Measurements from ENCODE around the gene POT1. TPM values are rescaled to one million over a fixed set of nuclear protein-coding genes. Genes with fewer than 3 reads are reported as not detected.

Gene POT1
- total and polyA plus RNA-seq, 2 experiments from 2014 or later: 12.0 to 40.4 TPM

GRCh38 chr7:124919841-124920240 lies 9.8 kb downstream of the POT1 start:
- H2AFZ ChIP-seq: no peak overlapping the region
- H4K20me1 ChIP-seq (replicated peaks; ENCODE audit: insufficient read depth): 0 out of 2 replicates have a peak, but pooled peaks cover 2% of the 10 kb centered on the region
- H3K27ac ChIP-seq (ENCODE audit: low read depth): no peak overlapping the region
- H3K9me3 Mint-ChIP-seq: no peaks in the 10 kb centered on the region
- DNase-seq (ENCODE audit: low spot score) (no peak), ATAC-seq (no peak)
- no peak overlapping the region for H3K4me3 Mint-ChIP-seq
- no peak overlapping the region for H3K27ac Mint-ChIP-seq
- no peaks in the 10 kb centered on the region; the same call in 2 of the 3 replicates for H3K36me3 Mint-ChIP-seq (ENCODE audit: low read depth)
- peaks cover 81% of the 10 kb centered on the region for H3K79me2 ChIP-seq (replicated peaks; ENCODE audit: insufficient read depth)
- H3F3A ChIP-seq (replicated peaks; ENCODE audit: low read depth): no peaks in the 10 kb centered on the region
- H3K27me3 ChIP-seq (ENCODE audit: insufficient read depth): no peaks in the 10 kb centered on the region
- no peaks in the 10 kb centered on the region for H3K36me3 ChIP-seq (ENCODE audit: insufficient read depth)
- no peaks in the 10 kb centered on the region for H3K9me2 ChIP-seq (ENCODE audit: insufficient read depth)
- peaks cover 2% of the 10 kb centered on the region; the same call in 2 of the 3 replicates for H3K4me1 Mint-ChIP-seq
- H3K4me1 ChIP-seq (ENCODE audit: insufficient read depth): no peaks in the 10 kb centered on the region
- no peak overlapping the region for H3K4me3 ChIP-seq
- TF ChIP-seq, protein P1, sequence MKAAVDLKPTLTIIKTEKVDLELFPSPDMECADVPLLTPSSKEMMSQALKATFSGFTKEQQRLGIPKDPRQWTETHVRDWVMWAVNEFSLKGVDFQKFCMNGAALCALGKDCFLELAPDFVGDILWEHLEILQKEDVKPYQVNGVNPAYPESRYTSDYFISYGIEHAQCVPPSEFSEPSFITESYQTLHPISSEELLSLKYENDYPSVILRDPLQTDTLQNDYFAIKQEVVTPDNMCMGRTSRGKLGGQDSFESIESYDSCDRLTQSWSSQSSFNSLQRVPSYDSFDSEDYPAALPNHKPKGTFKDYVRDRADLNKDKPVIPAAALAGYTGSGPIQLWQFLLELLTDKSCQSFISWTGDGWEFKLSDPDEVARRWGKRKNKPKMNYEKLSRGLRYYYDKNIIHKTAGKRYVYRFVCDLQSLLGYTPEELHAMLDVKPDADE (IDR thresholded peaks at IDR 0.05): no peak
- TF ChIP-seq CREB1 (CRISPR knock-in tag; IDR thresholded peaks at IDR 0.05; ENCODE audit: low read depth) (no peak), POLR2AphosphoS5 (IDR thresholded peaks at IDR 0.05; ENCODE audit: low read depth) (no peak), NANOG (IDR thresholded peaks at IDR 0.05; ENCODE audit: borderline replicate concordance) (no peak), EZH2phosphoT487 (IDR thresholded peaks at IDR 0.05; ENCODE audit: unreplicated experiment) (no peak), REST (IDR thresholded peaks at IDR 0.05; ENCODE audit: unreplicated experiment) (no peak), JUNB (IDR thresholded peaks at IDR 0.05; ENCODE audit: unreplicated experiment) (no peak)
- no peaks in the 10 kb centered on the region for H3K27me3 Mint-ChIP-seq (ENCODE audit: insufficient read depth, low read depth, poor library complexity)
- H3K4me2 ChIP-seq: no peak overlapping the region

GRCh38 chr7:124918662-124919061 lies 11.0 kb downstream of the POT1 start:
- Histone ChIP-seq H3K27ac (ENCODE audit: low read depth) (no peak overlapping the region), H3K4me2 (no peak overlapping the region), H4K20me1 (replicated peaks; ENCODE audit: insufficient read depth) (0 out of 2 replicates have a peak, but pooled peaks cover 2% of the 10 kb centered on the region), H3K4me1 (ENCODE audit: insufficient read depth) (no peaks in the 10 kb centered on the region), H3K36me3 (ENCODE audit: insufficient read depth) (no peaks in the 10 kb centered on the region), H2AFZ (no peak overlapping the region), H3F3A (replicated peaks; ENCODE audit: low read depth) (no peaks in the 10 kb centered on the region), H3K79me2 (replicated peaks; ENCODE audit: insufficient read depth) (peaks cover 69% of the 10 kb centered on the region), H3K4me3 (no peak overlapping the region), H3K9me2 (ENCODE audit: insufficient read depth) (no peaks in the 10 kb centered on the region), H3K27me3 (ENCODE audit: insufficient read depth) (no peaks in the 10 kb centered on the region)
- no peak for TF ChIP-seq JUNB (IDR thresholded peaks at IDR 0.05; ENCODE audit: unreplicated experiment)
- TF ChIP-seq, protein P1 (IDR thresholded peaks at IDR 0.05): no peak
- TF ChIP-seq EZH2 (IDR thresholded peaks at IDR 0.05; ENCODE audit: low read depth, unreplicated experiment): no peak
- no peak for TF ChIP-seq ZNF114 (CRISPR knock-in tag; IDR thresholded peaks at IDR 0.05)
- TF ChIP-seq CREB1 (CRISPR knock-in tag; IDR thresholded peaks at IDR 0.05; ENCODE audit: low read depth): no peak
- ATAC-seq (no peak), DNase-seq (ENCODE audit: low spot score) (no peak)
- Mint-ChIP-seq H3K9me3 (no peaks in the 10 kb centered on the region), H3K36me3 (ENCODE audit: low read depth) (no peaks in the 10 kb centered on the region; the same call in 2 of the 3 replicates), H3K27me3 (ENCODE audit: insufficient read depth, low read depth, poor library complexity) (no peaks in the 10 kb centered on the region), H3K27ac (no peak overlapping the region), H3K4me3 (no peak overlapping the region), H3K4me1 (peaks cover 2% of the 10 kb centered on the region; the same call in 2 of the 3 replicates)

All from GM23338 (cell line).